ENCODE data around the gene PPFIA4.

- TF ChIP-seq, protein P1, sequence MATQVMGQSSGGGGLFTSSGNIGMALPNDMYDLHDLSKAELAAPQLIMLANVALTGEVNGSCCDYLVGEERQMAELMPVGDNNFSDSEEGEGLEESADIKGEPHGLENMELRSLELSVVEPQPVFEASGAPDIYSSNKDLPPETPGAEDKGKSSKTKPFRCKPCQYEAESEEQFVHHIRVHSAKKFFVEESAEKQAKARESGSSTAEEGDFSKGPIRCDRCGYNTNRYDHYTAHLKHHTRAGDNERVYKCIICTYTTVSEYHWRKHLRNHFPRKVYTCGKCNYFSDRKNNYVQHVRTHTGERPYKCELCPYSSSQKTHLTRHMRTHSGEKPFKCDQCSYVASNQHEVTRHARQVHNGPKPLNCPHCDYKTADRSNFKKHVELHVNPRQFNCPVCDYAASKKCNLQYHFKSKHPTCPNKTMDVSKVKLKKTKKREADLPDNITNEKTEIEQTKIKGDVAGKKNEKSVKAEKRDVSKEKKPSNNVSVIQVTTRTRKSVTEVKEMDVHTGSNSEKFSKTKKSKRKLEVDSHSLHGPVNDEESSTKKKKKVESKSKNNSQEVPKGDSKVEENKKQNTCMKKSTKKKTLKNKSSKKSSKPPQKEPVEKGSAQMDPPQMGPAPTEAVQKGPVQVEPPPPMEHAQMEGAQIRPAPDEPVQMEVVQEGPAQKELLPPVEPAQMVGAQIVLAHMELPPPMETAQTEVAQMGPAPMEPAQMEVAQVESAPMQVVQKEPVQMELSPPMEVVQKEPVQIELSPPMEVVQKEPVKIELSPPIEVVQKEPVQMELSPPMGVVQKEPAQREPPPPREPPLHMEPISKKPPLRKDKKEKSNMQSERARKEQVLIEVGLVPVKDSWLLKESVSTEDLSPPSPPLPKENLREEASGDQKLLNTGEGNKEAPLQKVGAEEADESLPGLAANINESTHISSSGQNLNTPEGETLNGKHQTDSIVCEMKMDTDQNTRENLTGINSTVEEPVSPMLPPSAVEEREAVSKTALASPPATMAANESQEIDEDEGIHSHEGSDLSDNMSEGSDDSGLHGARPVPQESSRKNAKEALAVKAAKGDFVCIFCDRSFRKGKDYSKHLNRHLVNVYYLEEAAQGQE (IDR thresholded peaks at IDR 0.05; ENCODE audit: low read depth) = no peak
- TF ChIP-seq CEBPB (IDR thresholded peaks at IDR 0.05; ENCODE audit: low read depth) = no peak
Measured at GRCh38 chr1:203048555-203049051, 22.3 kb downstream of the PPFIA4 start.

All from HCT116 (cell line).